OCI-LY1 (cell line): ENCODE measurements around the gene PTPRR.

ENCODE experiments used
- H2AFZ ChIP-seq: fragments of 200-600 bp; sonication (generic), shearing (Covaris generic); 2 replicates; pipeline ENCODE4 v1.6.0; 2014; ENCODE audit warnings: antibody characterized with exemption, mild to moderate bottlenecking, low read length
- H3F3A ChIP-seq: fragments of 200-600 bp; sonication (generic), shearing (Covaris generic); 2 replicates; pipeline ENCODE4 v1.6.0; 2014; ENCODE audit warnings: mild to moderate bottlenecking, antibody characterized with exemption, low read length, moderate library complexity; ENCODE audit not compliant: insufficient read depth
- H3K27ac ChIP-seq: fragments of 200-600 bp; sonication (generic); 2 replicates; pipeline ENCODE4 v1.5.1; 2014; ENCODE audit warnings: low read length, mixed run types, mild to moderate bottlenecking, low read depth; ENCODE audit not compliant: poor library complexity, severe bottlenecking
- H3K27me3 ChIP-seq: fragments of 200-600 bp; sonication (generic); 2 replicates; pipeline ENCODE4 v1.6.0; 2014; ENCODE audit warnings: antibody characterized with exemption, mild to moderate bottlenecking, low read length, moderate library complexity; ENCODE audit not compliant: insufficient read depth
- H3K36me3 ChIP-seq: fragments of 200-600 bp; sonication (generic); 2 replicates; pipeline ENCODE4 v1.6.1; 2014; ENCODE audit warnings: mild to moderate bottlenecking, antibody characterized with exemption, low read length, moderate library complexity, mixed read lengths; ENCODE audit not compliant: insufficient read depth
- H3K4me1 ChIP-seq: fragments of 200-600 bp; sonication (generic); 2 replicates; pipeline ENCODE4 v1.5.1; 2014; ENCODE audit warnings: mild to moderate bottlenecking, low read length, moderate library complexity; ENCODE audit not compliant: insufficient read depth, severe bottlenecking
- H3K4me2 ChIP-seq: fragments of 200-600 bp; sonication (generic), shearing (Covaris generic); 2 replicates; pipeline ENCODE4 v1.6.1; 2014; ENCODE audit warnings: low read length
- H3K4me3 ChIP-seq: fragments of 200-600 bp; sonication (generic); 2 replicates; pipeline ENCODE4 v1.5.1; 2014; ENCODE audit warnings: low read length, low read depth, mild to moderate bottlenecking, mixed read lengths; ENCODE audit not compliant: poor library complexity, severe bottlenecking
- H3K79me2 ChIP-seq: fragments of 200-600 bp; shearing (Covaris generic); 2 replicates; pipeline ENCODE4 v1.6.1; 2016; ENCODE audit warnings: mixed run types, low read length, mixed read lengths; ENCODE audit not compliant: insufficient read depth
- H3K9ac ChIP-seq: fragments of 200-600 bp; sonication (generic), shearing (Covaris generic); 2 replicates; pipeline ENCODE4 v1.6.1; 2014; ENCODE audit warnings: mild to moderate bottlenecking, low read length, mixed read lengths
- H3K9me2 ChIP-seq: fragments of 200-600 bp; sonication (generic), shearing (Covaris generic); 2 replicates; pipeline ENCODE4 v1.6.1; 2014; ENCODE audit warnings: low read depth, mild to moderate bottlenecking, low read length, mixed read lengths
- H3K9me3 ChIP-seq: fragments of 200-600 bp; shearing (Covaris generic); 2 replicates; pipeline ENCODE4 v1.6.1; 2014; ENCODE audit warnings: low read length, mixed read lengths
- H4K20me1 ChIP-seq: fragments of 200-600 bp; sonication (generic), shearing (Covaris generic); 2 replicates; pipeline ENCODE4 v1.6.0; 2016; ENCODE audit warnings: mild to moderate bottlenecking, low read length; ENCODE audit not compliant: insufficient read depth
- EZH2 ChIP-seq: fragments of 200-600 bp; sonication (generic), shearing (Covaris generic); IDR thresholded peaks from 2 replicates; pipeline ENCODE4 v1.8.0; 2017; ENCODE audit warnings: borderline replicate concordance, mixed run types, mild to moderate bottlenecking, antibody characterized with exemption, low read length, moderate library complexity, mixed read lengths
- TF ChIP-seq, protein P1 (sequence below): fragments of 200-600 bp; sonication (generic), shearing (Covaris generic); IDR thresholded peaks from 2 replicates; pipeline ENCODE4 v1.5.1; 2017; ENCODE audit warnings: mild to moderate bottlenecking, antibody characterized with exemption, low read length, moderate library complexity, mixed read lengths

The PTPRR gene

DNA sequence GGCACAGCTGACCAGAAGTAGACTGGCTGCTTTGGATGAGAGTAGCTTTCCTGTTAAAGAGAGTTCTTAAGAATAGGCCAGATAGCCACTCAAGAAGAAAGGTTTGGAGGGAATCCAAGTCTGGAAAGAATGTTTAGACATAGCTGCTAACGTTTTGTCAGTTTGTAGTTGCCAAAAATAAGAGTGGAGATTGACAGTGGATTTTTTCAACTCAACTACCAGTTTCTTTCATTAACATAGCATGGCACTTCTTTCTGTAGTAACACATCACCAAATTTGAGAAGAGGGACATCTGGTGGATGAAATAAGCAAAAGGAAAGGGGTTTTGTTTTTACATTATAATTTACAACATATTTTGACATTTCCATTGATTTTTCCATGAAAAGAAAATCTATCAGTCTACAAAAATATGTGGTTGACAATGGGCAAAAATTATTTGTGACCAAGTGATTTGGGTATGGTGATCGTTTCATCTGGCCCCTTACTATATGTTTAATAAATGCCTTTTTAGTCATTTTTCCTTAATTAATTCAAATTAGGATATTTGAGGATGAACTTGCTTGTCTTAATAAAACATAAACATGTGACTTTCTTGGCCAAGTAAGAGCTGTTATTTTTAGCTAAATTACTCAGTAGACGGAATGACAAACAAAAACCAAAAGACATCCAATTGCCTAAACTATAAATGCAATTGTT lies 71.1 kb downstream of the PTPRR start:
- Histone ChIP-seq H3K4me2 (no peak overlapping the region), H3K4me1 (no peaks in the 10 kb centered on the region), H3K4me3 (no peak overlapping the region), H2AFZ (no peak overlapping the region), H3K27ac (no peak overlapping the region), H3F3A (no peaks in the 10 kb centered on the region), H3K9me3 (no peaks in the 10 kb centered on the region), H3K36me3 (no peaks in the 10 kb centered on the region), H3K79me2 (no peaks in the 10 kb centered on the region), H4K20me1 (no peaks in the 10 kb centered on the region), H3K27me3 (no peaks in the 10 kb centered on the region), H3K9me2 (no peaks in the 10 kb centered on the region), H3K9ac (no peak overlapping the region)
- TF ChIP-seq EZH2, result no peak
- TF ChIP-seq, protein P1, sequence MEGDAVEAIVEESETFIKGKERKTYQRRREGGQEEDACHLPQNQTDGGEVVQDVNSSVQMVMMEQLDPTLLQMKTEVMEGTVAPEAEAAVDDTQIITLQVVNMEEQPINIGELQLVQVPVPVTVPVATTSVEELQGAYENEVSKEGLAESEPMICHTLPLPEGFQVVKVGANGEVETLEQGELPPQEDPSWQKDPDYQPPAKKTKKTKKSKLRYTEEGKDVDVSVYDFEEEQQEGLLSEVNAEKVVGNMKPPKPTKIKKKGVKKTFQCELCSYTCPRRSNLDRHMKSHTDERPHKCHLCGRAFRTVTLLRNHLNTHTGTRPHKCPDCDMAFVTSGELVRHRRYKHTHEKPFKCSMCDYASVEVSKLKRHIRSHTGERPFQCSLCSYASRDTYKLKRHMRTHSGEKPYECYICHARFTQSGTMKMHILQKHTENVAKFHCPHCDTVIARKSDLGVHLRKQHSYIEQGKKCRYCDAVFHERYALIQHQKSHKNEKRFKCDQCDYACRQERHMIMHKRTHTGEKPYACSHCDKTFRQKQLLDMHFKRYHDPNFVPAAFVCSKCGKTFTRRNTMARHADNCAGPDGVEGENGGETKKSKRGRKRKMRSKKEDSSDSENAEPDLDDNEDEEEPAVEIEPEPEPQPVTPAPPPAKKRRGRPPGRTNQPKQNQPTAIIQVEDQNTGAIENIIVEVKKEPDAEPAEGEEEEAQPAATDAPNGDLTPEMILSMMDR, result peak; percentile 47; the same call in 1 of the 2 replicates

GRCh38 chr12:70847871-70848270 lies 72.7 kb downstream of the PTPRR start:
- Histone ChIP-seq H3K9ac (no peak overlapping the region), H3K27ac (no peak overlapping the region), H3K27me3 (no peaks in the 10 kb centered on the region), H3K9me3 (no peaks in the 10 kb centered on the region), H3K79me2 (no peaks in the 10 kb centered on the region), H3F3A (no peaks in the 10 kb centered on the region), H3K4me3 (no peak overlapping the region), H3K4me1 (no peaks in the 10 kb centered on the region), H2AFZ (no peak overlapping the region), H3K9me2 (no peaks in the 10 kb centered on the region), H3K36me3 (no peaks in the 10 kb centered on the region), H3K4me2 (no peak overlapping the region), H4K20me1 (no peaks in the 10 kb centered on the region)
- TF ChIP-seq, protein P1, result no peak
- TF ChIP-seq EZH2, result no peak

GRCh38 chr12:70845268-70845667 lies 75.3 kb downstream of the PTPRR start:
- no peaks in the 10 kb centered on the region for H3K27me3 ChIP-seq
- TF ChIP-seq EZH2, result no peak
- TF ChIP-seq, protein P1, result no peak
- H2AFZ ChIP-seq, result no peak overlapping the region
- H3K79me2 ChIP-seq, result no peaks in the 10 kb centered on the region
- no peak overlapping the region for H3K4me3 ChIP-seq
- H3K9me2 ChIP-seq, result no peaks in the 10 kb centered on the region
- H3K4me2 ChIP-seq, result no peak overlapping the region
- no peaks in the 10 kb centered on the region for H4K20me1 ChIP-seq
- no peak overlapping the region for H3K9ac ChIP-seq
- H3K4me1 ChIP-seq, result no peaks in the 10 kb centered on the region
- no peaks in the 10 kb centered on the region for H3K36me3 ChIP-seq
- H3F3A ChIP-seq, result no peaks in the 10 kb centered on the region
- H3K9me3 ChIP-seq, result no peaks in the 10 kb centered on the region
- no peak overlapping the region for H3K27ac ChIP-seq
